GM19455 (cell line): Measurements from ENCODE around the gene PIAS4.
"Not testable (repeated sequence)": the region's sequence is repeated elsewhere in the genome, so short reads cannot be mapped to it uniquely, and the experiment has no call there.

Source experiments
- ATAC-seq: cut with Tn5 transposase; IDR thresholded peaks from one replicate; pipeline ENCODE4 v1.9.1; 2021; ENCODE audit not compliant: unreplicated experiment

The PIAS4 gene, protein sequence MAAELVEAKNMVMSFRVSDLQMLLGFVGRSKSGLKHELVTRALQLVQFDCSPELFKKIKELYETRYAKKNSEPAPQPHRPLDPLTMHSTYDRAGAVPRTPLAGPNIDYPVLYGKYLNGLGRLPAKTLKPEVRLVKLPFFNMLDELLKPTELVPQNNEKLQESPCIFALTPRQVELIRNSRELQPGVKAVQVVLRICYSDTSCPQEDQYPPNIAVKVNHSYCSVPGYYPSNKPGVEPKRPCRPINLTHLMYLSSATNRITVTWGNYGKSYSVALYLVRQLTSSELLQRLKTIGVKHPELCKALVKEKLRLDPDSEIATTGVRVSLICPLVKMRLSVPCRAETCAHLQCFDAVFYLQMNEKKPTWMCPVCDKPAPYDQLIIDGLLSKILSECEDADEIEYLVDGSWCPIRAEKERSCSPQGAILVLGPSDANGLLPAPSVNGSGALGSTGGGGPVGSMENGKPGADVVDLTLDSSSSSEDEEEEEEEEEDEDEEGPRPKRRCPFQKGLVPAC

DNA sequence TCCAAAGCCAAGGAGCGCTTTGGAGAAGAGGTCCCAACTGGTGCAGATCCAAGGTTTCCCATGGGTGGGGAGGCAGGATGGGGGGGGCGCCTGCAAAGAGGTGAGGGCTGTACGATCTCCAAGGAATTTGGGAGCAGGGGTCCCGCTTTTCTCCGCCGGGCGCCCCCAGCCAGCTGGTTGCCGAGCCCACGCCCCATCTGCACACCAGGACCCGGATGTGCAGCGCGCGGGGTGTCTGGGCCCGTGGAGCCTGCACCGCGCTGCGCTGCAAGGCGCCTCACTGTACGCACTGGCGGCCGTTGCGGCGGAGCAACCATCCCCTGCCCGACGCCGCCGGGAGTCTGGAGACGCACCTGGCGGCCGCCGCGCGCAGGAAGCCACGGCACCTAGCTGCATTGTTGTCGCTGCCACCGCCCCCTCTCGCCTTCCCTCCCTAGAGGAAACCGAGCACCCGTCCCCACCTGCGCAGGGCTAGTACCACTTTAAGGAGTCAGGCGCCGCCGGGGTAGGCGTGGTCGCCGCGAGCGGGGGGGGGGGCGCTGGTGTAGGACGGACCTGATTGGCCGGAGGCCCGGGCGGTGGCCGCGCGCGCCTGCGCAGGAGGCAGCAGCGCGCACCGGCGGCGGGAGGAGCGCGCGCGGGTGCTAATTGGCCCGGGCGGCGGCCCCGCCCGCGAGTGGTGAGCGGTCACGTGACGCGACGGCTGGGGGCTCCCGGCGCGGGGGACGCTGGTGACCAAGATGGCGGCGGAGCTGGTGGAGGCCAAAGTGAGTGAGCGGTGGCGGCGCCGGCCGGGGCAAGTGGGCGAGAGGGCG, at the start of gene PIAS4:
Gene PIAS4 (plus strand): TSS at position 716 of the 815 bp plus-strand sequence. CDS start 25 bp downstream, at position 741.
- peak; percentile 78 for ATAC-seq

DNA sequence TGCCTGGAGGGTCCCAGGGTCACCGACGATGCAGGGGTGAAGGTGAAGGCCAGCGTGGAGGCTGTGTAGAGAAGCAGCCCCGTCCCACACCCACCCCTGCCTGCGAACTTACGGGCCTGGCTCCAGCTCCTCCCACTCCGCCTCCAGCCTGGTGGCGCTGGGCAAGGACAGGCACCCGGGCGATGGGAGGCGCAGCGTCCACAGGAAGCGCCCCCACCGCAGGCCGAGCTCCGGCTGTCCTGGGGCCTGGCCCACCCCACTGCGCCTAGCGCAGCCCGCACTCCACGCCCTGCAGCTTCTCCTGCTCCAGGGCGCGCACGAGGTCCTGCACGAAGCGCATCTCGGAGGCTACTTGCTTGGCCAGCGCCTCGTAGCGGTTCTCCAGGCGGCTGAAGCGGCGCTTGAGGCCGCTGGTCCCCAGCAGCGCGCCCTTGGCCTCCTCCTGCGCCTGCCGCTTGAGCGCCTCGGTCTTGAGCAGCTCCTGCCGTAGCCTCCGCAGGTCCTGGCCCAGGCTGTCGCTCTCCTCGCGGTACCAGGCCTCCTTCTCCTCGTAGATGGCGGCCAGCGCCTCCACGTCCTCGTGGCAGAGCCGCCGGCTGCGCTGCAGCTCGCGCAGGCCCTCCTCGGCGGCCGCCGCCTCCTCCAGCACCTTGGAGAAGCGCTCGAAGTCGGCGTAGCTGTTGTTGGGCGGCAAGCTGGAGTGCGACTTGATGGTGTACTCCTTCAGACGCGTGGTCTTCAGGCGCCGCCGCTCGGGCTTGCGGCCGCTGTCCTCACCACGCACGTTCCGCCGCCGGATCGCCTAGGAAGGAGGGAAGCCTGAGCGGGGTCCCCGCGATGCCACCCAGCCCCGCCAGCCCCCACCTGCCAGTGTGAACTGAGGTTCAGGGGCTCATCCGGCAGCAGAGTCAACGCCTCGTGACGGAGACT, 48.4 kb upstream of the PIAS4 start:
- ATAC-seq = no peak

DNA sequence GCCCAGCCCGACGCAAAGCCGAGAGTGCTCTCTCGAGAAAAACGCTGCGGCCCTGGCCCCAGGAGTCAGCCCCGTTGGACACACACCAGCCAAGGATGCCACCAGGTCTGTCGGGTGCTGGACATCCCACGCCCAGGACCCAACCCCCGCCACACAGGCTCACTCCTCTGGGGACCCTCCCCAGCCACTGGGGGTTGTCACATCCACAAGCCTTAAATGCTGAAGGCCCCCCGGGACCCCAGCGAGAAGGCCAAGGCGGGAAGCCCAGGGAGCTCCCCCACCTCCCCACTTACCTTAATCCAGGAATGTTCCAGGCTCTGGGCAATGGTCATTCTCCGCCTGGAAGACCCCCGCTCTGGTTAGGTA, 47.8 kb upstream of the PIAS4 start:
- ATAC-seq = no peak

DNA sequence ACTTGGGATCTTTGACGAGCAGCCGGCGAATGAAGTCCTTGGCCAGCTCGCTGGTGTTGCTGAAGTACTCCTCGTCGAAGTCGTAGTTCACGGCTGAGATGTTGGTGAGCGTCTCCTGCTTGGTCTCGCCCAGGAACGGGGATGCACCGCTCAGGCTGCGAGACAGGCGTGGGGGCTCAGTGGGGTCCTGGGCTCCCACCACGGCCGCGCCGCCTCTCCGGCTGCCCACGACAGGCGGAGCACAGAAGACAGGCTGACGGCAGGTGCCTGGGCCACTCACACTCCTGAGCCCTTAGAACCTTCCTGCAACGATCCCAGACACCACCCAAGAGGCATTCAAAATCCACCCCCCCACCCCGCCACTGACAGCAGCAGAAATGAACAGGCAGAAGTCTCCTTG, 46.5 kb upstream of the PIAS4 start:
- no peak for ATAC-seq

DNA sequence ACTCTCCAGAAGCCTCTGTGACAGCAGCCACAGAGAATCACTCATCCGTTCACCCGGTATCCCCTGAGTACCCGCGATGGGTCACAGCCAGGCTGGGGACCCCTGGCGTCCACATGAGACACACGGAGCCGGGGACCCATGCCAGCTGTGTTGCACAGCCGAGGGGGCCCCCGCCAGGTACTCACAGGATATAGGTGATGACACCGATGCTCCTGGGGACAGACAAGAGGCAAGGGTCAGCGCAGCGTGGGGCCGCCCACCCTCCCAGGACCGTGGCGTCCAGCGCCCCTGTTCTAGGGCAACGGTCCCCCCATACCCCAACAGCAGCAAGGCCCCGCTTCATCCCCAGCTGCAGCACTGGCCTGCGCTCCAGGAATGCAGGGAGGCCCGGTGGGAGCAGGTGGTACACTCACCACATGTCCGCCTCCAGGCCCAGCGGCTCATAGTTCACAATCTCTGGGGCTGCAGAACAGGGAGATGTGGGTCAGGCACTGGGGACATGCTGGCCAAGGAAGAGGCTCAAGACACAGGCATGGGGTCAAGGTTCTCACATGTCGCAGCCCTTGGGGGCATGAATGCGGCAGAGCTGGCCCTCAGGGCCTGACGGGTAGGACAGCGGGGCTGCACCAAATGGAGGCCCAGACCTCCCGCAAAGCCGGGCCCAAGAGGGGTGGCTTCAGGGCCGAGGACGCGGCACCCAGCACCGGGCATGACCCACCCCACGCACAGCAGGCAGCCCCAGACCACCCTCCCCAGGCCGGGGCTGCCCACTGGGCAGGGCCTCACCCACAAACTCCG, 43.9 kb upstream of the PIAS4 start:
- no peak for ATAC-seq

DNA sequence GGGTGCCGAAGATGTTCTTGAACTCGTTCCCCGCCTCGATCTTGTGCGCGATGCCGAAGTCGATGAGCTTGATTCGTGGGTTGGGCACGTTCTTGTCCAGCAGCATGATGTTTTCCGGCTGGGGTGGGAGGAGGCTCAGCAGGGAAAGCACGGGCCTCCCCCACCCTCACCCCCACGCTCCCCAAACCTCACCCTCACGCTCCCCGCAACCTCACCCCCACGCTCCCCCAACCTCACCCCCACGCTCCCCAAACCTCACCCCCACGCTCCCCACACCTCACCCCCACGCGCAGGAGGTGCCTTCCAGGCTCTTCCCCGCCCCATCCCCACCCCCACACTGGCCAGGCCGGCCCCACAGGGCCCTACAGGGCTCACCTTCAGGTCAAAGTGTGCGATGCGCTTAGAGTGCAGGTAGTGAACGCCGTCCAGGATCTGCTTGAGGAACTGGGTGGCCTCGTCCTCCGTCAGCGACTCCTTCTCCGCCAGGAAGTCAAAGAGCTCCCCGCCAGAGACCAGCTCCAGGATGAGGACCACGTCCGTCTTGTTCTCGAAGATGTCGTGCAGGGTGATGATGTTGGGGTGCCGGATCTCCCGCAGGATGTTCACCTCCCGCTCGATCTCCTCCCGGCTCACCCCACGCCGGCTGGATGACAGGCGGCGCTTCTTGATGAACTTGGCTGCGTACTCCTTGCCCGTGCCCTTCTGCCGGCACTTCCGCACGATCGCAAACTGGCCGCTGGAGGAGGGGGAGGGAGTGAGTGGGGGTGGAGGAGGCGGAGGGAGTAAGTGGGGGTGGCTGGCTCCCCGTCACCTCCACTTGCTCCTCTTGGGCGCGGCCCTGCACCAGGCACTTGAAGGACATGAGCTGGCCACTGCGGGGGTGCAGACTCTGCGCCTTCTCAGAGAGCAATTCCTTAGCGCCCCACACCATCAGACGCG, 43.0 kb upstream of the PIAS4 start:
- ATAC-seq = no peak

DNA sequence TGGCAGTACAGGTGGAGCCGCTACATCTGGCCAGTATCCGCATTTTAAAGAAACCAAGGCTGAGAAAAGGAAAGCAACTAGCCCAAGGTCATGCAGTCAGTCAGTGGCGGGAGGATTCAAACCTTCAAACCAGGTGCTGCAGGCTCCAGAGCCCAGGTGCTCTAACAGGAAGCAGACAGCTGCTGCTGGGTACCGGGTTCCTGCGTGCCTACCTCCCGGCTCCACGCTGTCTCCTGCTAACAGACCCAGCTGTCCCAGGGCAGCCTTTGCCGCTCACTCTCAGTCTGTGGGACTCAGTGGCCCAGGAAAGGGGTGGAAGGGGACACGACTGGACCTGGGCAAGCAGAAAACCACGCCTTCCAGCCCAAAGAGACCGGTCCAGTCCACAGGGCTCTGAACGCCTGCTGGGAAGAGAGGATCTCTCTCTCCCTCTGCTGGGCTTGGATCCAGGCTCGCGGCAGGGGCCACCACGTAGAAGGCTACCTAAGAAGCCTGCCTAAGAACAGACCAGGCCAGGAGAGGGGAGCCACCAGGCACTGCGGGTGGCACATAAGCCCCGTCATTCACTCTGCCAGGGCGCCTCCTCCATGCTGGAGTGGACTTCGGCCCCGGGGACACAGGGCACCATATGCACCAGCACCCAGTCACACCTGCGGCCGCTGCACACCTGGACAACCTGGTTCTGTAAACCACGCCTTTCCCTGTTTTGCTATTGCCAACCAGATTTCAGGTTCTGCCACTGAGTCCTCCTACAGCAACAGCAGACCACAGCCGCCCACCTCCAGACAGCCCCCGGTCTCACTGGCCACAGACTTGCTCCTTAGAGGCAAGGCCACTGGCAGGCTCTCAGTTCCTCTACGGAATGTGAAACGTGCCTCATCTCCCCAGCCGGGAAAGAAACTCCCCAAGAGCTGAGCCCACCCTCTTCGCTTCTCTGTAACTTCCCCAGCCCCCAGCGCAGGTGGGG, 41.2 kb upstream of the PIAS4 start:
- ATAC-seq = no peak

DNA sequence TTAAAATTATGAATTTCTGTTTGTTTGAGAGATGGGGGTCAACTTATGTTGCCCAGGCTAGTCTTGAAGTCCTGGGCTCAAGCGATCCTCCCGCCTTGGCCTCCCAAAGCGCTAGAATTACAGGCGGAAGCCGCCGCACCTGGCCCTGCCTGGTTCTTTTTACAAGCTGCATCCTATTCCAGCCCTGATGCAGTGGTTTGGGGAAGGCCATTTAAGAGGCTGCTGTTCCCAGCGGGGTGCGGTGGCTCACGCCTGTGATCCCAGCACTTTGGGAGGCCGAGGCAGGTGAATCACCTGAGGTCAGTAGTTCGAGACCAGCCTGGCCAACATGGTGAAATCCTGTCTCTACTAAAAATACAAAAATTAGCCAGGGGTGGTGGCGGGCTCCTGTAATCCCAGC, 39.6 kb upstream of the PIAS4 start:
- not testable (repeated sequence) for ATAC-seq

DNA sequence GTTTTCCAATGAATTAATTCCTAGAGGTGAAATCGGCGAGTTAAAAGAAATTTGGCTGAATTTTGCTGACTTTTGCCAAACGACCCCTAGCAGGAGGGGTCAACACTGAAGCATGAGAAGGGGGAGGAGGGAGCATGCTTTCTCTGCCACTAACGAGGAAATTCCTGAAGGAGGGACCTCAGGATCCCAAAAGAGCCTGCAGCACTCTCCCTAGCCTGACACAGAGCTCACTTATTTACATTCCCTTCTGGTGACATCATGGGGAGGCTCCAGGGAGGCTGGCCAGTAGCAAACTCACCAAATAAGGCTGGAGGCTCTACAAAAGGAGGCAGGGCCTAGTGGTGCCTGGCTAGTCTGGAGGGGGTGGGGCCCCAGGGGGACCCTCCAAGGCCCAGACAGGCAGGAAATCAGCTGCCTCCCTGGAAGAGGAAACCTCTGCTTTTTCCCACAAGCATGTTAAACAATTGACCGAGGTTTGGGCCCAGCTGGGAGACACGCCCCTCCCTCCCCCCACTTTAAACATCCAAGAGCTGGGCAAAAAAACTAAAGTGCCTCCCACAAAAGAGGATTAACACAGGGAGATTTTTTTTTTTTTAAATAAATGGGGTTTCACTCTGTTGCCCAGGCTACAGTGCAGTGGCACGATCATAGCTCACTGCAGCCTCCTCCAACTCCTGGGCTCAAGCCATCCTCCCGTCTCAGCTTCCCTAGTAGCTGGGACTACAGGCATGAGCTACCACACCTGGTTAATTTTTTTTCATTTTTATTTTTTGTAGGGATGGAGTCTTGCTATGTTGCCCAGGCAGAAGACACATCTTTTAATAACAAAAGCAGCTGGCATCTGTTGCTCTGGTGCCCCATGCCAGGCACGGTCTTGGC, 38.7 kb upstream of the PIAS4 start:
- no peak for ATAC-seq

DNA sequence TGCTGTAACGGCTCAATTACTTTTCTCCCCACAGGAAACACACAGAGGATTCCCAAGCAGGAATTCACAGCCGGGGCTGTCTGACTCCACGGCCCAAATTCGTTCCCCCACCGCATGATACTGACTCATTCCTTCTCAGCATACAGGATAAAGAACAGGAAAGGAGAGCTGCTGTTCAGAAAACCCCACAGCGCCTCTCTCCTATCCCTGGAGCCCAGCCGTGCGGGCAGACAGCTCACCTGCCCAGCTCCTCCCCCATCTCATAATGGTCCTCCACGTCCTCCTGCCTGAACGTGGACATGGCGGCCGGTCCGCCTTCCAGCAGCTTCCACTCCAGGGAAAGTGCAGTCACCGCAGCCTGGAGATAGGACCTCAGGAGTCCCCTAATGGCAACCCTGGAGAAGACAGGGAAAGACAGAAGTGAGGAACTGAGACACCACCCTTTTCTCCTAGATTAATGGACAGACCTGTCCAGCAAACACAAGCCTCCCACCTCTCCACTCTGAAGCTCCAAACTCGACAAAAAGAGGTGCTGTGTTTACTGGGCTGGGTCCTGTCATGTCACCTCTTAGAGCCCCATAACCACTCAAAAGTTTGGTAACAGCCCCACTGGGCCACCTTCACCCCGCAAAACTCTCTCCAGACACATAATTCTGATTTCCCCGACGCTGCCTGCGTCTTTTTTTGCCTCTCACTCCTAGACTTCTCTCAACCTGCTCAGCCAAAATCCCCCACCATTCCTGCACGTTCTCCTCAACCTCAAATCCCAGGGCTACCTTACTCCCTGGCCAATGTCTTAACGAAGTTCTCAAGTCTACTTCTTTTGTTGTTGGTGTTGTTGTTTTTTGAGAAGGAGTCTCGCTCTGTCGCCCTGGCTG, 37.9 kb upstream of the PIAS4 start:
- ATAC-seq = no peak

DNA sequence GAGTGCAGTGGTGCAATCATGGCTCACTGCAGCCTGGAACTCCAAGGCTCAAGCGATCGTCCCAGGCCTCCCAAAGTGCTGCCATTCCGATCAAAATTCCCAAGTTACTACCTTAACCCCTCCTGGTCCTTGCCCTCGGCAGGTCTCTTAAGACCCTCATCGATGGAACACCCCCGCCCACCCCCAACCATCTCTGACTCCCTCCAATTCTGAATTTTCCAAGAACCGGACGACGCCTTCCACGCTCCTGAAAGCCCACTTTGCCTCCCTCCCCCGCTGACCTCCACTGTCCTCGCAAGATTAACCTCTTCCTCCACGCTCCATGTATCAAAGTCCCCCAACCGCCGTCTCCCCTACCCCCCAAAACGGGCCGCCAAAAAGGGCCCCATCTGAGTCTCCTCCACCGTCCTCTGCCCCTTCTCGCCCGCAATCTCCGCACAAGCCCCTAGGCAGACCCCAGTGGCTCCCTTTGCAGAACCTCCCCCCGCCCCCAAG, 37.2 kb upstream of the PIAS4 start:
- no peak for ATAC-seq

DNA sequence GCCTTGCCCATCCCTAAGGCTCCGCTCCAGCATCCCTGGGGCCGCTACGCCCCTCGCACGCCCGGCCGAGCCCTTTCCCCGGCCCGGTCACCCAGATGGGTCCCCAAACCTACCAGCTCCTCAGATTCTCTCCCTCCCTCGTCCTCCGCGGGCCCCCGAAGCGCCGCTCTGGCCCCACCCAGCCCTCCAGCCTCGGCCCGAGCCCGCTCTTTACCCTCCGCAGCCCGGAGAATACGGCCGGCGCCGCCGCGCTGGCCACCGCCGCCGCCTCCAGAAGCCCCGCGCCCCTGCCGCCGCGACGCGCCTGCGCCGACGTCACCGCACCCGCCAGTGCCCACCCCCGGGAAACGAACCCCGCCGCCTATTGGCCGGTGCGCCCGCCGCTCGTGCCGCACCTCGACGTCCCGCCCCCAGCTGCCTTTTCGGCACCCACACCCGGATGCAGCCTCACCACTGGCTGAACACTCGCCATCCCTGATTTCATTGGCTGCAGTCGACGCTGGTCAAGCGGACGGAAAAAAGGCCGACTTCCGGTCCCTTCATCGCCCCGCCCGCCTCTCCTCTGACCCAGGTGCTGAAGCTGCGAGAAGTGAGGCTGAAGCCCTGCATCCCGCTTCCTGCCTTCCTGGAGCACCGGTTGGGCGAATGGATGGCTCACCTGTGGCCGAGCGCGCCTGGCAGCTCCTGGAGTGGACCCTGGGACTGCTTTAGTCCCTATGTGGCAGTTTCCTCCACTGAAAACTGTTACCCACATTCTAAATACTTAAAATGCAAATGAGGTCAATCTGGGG, 36.5 kb upstream of the PIAS4 start, which contains the start of gene DAPK3:
Gene DAPK3 (minus strand): TSS at position 292 of the 791 bp plus-strand sequence. CDS start 1,364 bp downstream, outside the sequence.
- ATAC-seq = peak; percentile 93

DNA sequence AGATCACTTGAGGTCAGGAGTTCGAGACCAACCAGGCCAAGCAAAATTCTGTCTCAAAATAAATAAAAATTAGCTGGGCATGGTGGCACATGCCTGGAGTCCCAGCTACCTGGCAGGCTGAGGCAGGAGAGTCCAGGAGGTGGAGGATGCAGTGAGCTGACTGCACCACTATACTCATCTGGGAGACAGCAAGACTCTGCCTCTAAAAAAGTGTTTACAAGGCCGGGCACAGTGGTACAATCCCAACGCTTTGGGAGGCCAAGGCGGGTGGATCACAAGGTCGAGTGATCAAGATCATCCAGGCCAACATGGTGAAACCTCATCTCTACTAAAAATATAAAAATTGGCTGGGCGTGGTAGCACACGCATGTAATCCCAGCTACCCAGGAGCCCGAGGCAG, 32.4 kb upstream of the PIAS4 start:
- no peak for ATAC-seq

DNA sequence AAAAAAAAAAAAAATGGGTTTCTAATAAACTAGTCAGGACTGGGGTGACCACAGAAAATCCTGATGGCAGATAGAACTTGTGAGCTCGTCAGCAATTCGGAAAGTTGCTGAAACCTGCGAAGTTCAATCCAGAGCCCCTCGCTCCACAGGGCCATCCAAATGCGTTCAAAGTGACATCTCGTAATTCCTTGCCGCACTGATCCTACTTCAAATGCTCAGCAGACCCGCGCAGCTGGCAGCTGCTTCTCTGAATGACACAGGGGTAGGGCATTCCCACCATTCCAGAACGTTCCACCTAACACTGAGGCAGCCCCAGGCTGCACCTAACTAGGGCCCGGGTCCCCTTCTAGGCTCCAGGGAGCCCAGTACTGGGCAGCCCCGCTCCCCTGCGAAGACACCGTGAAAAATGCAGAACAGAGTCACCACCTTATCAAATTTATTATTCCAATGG, 31.9 kb upstream of the PIAS4 start:
- no peak for ATAC-seq
